ENCODE results near the gene RSRP1. TPM values are rescaled to one million over a fixed set of nuclear protein-coding genes. Genes with fewer than 3 reads are reported as not detected.

RSRP1 gene
- total RNA-seq, 1 experiment from 2014 or later, result 82.9 TPM

- no peaks in the 10 kb centered on the region for H4K20me1 ChIP-seq (ENCODE audit: insufficient read depth)
- intact Hi-C loops (cut with micrococcal nuclease), result no loop called here
- BruUV-seq (replicated peaks), result no TSS peak
- ATAC-seq (no peak), DNase-seq (ENCODE audit: low read depth, low spot score) (no peak)
- no peak overlapping the region for H3K27ac ChIP-seq (ENCODE audit: low read depth, low read length)
- CTCF ChIA-PET, result no interaction called here
- no peaks in the 10 kb centered on the region for H3K79me2 ChIP-seq (ENCODE audit: insufficient read depth, low read length)
- no peaks in the 10 kb centered on the region for H3K9me2 ChIP-seq (ENCODE audit: insufficient read depth)
- peaks cover 0 to 23% of the 10 kb centered on the region in 2 experiments; a peak in 3 of 4 replicates for H3K4me1 ChIP-seq (ENCODE audit: control insufficient read depth in 1 of 2, insufficient read depth in 2 of 2, low read length in 2 of 2)
- no peaks in the 10 kb centered on the region for H3K27me3 ChIP-seq (ENCODE audit: insufficient read depth, low read length)
- POLR2A ChIA-PET, result interaction anchor here (0.7 kb wide), 1 partner anchor 497 kb away, joined by 4 read pairs; no protein-coding TSS in a partner anchor
- no peaks in the 10 kb centered on the region for H3K9me3 ChIP-seq (ENCODE audit: control insufficient read depth in 1 of 2, insufficient read depth in 1 of 2, low read depth in 1 of 2, low read length in 2 of 2)
- H3K4me3 ChIP-seq (replicated peaks in 1 of 2; ENCODE audit: low read depth in 1 of 2, low read length in 2 of 2), result no peak overlapping the region
- RAD21 ChIA-PET (ENCODE audit: low non-redundant PET in 1 of 2, low total read pairs in 2 of 2, uncharacterized antibody in 2 of 2, unreplicated experiment in 2 of 2), result no interaction called here
- TF ChIP-seq CEBPB (IDR thresholded peaks at IDR 0.05; ENCODE audit: low read depth), result no peak
- no peak for TF ChIP-seq JUND (IDR thresholded peaks at IDR 0.05)
- TF ChIP-seq EZH2phosphoT487 (IDR thresholded peaks at IDR 0.05; ENCODE audit: borderline replicate concordance), result no peak
- TF ChIP-seq RAD21 (IDR thresholded peaks at IDR 0.05; ENCODE audit: low read depth), result no peak
- TF ChIP-seq POLR2A (IDR thresholded peaks at IDR 0.05; ENCODE audit: borderline replicate concordance, extremely low read depth, insufficient read depth, insufficient read length), result no peak
- no peak for TF ChIP-seq SIN3A (IDR thresholded peaks at IDR 0.05; ENCODE audit: low read depth)
- no peak for TF ChIP-seq SP1 (IDR thresholded peaks at IDR 0.05; ENCODE audit: low read depth)
- no peak for TF ChIP-seq FOSL1 (IDR thresholded peaks at IDR 0.05; ENCODE audit: low read depth)
- no peak for TF ChIP-seq MAX (IDR thresholded peaks at IDR 0.05)
- TF ChIP-seq CBX3 (IDR thresholded peaks at IDR 0.05; ENCODE audit: low read depth), result no peak
- TF ChIP-seq SRF (IDR thresholded peaks at IDR 0.05; ENCODE audit: low read depth), result no peak
- no peak for TF ChIP-seq ELF1 (IDR thresholded peaks at IDR 0.05; ENCODE audit: borderline replicate concordance, low read depth)
- TF ChIP-seq POLR2AphosphoS5 (IDR thresholded peaks at IDR 0.05; ENCODE audit: low read depth, low read length), result no peak
- no peak for TF ChIP-seq ZNF274 (IDR thresholded peaks at IDR 0.05; ENCODE audit: low read depth, low read length)
- no peak for TF ChIP-seq REST (IDR thresholded peaks at IDR 0.05; ENCODE audit: low read depth)
- TF ChIP-seq, protein P1, sequence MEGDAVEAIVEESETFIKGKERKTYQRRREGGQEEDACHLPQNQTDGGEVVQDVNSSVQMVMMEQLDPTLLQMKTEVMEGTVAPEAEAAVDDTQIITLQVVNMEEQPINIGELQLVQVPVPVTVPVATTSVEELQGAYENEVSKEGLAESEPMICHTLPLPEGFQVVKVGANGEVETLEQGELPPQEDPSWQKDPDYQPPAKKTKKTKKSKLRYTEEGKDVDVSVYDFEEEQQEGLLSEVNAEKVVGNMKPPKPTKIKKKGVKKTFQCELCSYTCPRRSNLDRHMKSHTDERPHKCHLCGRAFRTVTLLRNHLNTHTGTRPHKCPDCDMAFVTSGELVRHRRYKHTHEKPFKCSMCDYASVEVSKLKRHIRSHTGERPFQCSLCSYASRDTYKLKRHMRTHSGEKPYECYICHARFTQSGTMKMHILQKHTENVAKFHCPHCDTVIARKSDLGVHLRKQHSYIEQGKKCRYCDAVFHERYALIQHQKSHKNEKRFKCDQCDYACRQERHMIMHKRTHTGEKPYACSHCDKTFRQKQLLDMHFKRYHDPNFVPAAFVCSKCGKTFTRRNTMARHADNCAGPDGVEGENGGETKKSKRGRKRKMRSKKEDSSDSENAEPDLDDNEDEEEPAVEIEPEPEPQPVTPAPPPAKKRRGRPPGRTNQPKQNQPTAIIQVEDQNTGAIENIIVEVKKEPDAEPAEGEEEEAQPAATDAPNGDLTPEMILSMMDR (IDR thresholded peaks at IDR 0.05 in 2 of 3, conservative IDR thresholded peaks at IDR 0.05 in 1 of 3; ENCODE audit: borderline replicate concordance in 1 of 3, insufficient read depth in 1 of 3, low read depth in 2 of 3, low read length in 2 of 3), result no peak
- TF ChIP-seq TCF7L2 (IDR thresholded peaks at IDR 0.05; ENCODE audit: borderline replicate concordance, extremely low read depth, insufficient read depth, insufficient read length), result no peak
- H3K36me3 ChIP-seq (ENCODE audit: control insufficient read depth in 1 of 2, insufficient read depth in 2 of 2, low read length in 2 of 2), result peaks cover 20 to 34% of the 10 kb centered on the region in 2 experiments; a peak in 3 of 4 replicates
- peak overlapping the region; percentile 27; the same call in 1 of the 2 replicates for H3K4me2 ChIP-seq (ENCODE audit: low read length)
- H2AFZ ChIP-seq (ENCODE audit: low read depth, low read length, poor library complexity, severe bottlenecking), result no peak overlapping the region
- no peak overlapping the region for H3K9ac ChIP-seq (ENCODE audit: low read length)
Observed at GRCh38 chr1:25220666-25221065, 26.6 kb downstream of the RSRP1 start.
